Activated naive CD4-positive, alpha-beta T cell (primary cell): ENCODE data around the gene SPAG6.
"Not testable (repeated sequence)": the region's sequence is repeated elsewhere in the genome, so short reads cannot be mapped to it uniquely, and the experiment has no call there.

Source experiments
- DNase-seq, 4 experiments: peaks; one replicate each; lab custom pipeline; 2025; lab: John Stamatoyannopoulos, UW

Gene SPAG6

DNA sequence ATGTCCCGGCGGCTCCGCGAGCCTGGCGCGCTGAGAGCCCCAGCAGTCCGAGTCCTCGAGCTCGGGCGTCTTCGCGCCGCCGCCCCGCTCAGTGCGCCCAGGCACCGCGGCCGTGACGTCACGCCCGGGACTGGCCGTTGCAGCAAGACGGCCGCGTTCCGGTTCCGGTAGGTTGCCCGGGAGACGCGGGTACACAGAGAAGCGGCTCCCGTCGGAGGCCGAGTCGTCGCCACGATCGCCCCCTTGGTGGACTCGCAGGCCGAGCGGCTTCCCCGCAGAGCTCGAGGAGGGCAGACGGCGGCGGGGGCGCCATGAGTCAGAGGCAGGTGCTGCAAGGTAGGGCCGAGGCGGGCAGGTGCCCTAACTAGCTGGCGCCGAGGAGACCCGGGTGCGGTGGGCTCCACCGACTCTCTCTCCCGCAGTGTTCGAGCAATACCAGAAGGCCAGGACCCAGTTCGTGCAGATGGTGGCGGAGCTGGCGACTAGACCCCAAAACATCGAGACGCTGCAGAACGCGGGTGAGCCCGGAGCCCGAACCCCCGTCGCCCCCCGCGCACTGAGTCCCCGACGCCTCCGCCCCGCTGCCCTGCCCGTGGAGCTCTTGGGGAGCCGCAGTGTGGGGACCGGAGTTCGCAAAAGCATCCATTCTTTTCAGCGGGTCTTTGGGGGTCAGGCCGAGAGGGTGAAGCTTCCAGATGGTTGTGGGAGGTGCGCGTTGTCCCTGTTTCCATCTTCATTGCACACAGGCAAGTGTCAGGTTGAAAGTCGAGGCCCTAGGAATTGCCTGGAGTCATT lies at the start of gene SPAG6:
Gene SPAG6 (plus strand): TSS at position 196 of the 795 bp plus-strand sequence. CDS start 116 bp downstream, at position 312.
- no peak for DNase-seq

DNA sequence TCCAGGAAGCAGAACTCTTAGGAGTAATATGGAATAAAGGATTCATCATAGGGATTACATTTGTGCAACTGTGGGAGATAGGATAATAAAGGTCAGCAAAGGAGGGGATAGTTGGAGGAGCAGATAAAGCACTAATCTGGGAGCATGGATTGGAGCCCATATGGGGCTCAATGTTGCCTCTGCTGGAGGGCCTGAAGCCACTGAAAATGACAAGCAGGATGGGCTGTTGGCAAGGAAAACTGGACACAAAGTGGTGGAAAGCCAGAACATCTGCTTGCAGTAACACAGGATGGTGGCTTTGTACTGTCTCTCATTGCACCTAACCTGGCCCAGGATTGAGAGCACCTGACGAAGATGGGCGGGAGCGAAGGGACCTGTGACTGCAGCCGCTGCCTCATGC lies 44.1 kb upstream of the SPAG6 start:
- no peak for DNase-seq

DNA sequence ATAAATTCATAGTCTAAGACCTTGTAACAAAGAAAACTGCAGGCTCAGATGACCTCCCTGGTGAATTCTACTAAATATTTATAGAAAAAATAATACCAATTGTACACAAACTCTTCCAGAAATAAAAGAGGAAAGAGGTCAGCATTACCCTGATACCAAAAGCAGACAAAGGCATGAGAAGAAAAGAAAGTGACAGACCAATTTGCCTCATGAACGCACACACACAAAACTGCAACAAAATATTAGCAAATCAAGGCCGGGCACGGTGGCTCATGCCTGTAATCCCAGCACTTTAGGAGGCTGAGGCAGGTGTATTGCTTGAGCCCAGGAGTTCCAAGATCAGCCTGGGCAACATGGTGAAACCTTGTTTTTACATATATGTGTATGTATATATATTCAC lies 41.8 kb upstream of the SPAG6 start:
- no peak for DNase-seq

DNA sequence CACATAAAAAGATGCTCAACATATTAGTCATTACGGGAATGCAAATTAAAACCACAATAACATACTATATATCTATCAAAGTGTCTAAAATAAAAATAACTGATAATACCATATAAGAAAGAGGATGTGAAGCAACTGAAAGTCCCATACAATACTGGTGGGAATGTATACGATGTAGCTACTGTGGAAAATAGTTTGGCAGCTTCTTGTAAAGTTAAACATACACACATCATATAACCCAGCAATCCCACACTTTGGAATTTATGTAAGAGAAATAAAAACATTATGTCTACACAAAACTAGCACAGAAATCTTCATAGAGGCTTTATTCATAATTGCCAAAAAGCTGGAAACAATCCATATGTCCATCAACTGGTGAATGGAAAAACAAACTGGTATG lies 39.6 kb upstream of the SPAG6 start:
- DNase-seq, result no peak

DNA sequence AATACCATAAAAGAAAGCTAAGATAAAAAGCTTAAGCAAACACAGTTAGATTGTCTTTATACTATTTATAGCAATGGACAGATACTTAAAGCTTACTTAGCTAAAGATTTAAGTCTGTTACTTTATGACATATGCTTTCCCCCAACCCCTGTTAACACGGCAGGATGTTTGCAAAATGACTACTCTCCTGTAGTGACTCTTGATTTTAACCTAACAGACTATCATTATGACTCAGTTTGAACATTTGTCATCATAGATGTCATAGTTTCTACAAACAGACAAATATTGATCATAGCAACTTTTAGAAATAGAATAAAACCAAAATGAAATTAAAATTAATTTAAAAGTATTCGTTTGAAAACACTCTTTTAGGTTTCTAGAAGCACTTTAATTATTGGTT lies 36.9 kb upstream of the SPAG6 start:
- DNase-seq, result no peak

DNA sequence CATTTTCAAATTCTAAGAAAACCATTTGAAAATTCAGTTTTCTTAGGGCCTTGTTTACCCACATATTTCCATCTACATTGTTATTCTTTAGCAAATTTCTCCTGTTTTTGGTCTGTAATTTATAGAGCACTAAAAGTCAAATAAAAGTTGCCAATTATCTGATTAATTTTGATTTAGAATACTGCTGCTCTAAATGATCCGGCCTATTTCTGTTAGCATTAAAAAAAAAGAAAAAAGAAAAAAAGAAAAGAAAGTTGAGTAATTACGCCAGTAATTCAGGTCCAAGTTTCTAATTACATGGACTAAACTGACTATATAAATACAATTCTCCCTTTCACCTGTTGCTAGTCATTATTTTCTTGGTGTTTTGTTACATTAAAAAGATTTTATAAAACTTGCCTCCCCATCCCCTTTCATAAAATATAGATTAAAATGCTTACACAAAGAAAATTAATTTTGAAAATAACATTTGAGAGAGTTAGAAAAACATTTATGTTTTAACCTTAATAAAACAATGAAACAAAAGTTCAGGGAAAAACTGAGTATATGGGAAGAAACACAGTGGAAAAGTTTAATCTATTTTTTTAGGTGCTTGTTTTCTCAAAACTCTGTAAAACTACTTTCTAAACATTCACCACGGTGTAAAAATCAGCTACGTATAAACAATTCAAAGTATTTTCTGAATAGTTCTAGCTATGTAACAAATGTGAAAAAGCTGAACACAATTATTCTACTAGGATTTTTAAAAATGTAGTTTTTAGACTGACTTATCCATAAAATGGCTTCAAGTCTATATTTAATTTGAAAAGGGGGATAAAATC lies 35.9 kb upstream of the SPAG6 start:
- DNase-seq, result no peak

DNA sequence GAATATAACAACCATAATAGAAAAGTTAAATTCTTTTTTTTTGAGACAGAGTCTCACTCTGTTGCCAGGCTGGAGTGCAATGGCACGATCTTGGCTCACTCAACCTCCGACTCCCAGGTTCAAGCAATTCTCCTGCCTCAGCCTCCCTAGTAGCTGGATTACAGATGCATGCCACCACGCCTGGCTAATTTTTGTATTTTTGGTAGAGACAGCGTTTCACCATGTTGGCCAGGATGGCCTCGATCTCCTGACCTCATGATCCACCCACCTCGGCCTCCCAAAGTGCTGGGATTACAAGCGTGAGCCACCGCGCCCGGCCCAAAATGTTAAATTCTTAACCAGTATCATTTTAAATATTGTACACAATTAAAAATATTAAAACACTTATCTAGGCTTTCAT lies 35.3 kb upstream of the SPAG6 start:
- not testable (repeated sequence) for DNase-seq

DNA sequence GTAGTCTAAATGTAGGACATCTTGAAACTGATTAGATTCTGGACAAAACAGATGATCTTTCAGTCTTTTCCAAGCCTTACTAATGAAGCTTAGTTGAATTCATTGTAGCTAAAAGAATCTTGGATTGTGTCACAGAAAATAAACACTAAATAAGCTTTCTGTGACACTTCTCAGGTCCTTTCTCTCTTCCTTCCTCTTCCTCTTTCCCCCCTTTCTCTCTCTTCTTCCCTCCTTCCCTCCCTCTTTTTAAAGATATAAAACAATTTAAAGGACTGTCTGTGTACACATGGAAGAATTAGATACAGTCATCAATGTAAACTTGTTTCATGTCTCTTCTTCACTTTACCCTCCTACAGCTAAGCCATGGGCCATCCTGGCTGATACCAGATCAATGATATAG lies 34.4 kb upstream of the SPAG6 start:
- no peak for DNase-seq

DNA sequence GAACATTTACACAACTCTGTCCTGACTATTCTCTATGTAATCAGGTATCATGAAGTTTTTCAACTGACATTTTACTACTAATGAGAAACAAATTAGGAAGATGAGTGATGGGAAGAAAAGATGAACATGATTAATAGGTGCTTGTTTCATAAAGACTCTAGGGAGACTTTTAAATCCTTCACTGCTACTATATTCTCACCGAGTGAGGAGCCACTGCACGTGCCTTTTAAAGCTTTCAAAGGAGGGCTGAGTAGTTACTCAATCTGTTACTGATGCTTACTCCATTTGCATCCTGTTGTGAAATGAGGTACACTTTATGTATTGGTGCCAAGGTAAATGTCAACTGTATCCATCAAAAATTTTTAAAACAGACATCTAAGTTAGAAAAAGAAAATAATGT lies 30.4 kb upstream of the SPAG6 start:
- DNase-seq, result no peak

DNA sequence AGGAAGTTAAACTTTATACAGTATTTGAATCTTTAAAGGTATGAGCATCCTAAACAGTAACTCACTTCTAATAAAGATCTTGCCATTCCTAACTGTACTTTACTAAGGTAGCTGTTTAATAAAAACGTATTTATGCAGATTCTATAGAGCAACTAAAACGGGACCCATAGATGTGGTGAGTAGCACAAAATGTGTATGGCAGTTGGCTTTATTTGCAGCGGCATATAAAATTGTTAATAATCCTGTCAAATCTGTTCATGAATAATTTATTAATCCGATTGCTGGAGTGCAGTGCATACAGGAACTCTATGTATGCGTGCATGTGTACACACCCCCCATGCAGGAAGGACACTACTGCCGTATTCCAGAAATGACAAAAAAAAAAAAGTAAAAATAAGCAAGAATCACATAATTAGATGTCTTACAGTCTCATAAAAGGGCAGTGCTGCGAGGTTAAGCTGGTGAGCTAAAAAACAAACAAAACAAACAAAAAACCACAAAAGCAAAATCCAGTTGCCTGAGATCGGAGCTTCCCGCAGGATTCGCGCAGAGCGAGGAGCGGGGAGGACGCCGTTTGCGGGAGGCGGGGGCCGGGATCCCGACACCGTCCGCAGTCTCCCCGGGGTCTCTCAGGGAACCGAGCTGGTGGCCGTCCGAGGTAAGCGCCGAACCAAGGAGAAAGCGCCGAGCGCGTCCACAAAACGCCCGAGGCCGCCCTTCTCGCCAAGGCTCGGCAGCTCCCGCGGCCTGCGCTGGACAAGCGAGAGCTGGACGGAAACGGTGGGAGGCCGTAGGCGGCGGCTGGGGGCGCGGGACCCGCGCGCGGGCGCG lies 29.6 kb upstream of the SPAG6 start:
- no peak for DNase-seq

DNA sequence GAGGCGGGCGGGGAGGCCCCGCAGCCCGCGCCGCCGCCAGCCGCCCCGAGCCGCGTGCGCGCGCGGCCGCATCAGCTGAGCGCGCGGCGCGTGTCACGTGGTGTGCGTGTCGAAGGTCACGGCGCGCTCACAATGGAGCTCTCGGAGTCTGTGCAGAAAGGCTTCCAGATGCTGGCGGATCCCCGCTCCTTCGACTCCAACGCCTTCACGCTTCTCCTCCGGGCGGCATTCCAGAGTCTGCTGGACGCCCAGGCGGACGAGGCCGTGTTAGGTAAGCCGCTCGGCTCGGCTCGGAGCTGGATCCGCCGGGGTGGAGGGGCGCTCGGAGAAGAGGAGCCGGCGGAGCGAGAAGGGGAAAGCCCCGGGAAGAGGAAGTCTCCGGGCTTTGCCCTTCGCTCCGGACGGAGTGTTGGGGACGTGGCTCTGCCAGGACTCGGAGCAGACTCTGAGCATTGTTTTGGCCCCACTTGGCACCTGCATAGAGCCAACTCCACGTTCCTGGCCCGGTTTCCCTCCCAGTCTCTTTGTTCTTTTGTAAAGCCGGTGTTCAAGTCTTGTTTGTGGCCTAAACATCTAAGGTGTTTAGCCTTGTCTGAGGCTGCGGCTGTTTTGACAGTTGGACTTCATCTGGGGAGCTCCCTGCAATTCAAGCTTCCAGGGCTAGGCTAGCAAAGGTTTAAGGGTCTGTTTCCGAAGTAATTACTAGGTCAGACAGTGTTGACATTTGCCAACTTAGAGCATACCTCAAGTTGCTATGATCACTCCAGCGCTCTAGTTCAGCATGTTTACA lies 28.8 kb upstream of the SPAG6 start, which contains the start of gene COMMD3:
Gene COMMD3 (plus strand): TSS at position 103 of the 790 bp plus-strand sequence. CDS start 30 bp downstream, at position 133.
- peak; percentile 34 to 72 (median 54) for DNase-seq

DNA sequence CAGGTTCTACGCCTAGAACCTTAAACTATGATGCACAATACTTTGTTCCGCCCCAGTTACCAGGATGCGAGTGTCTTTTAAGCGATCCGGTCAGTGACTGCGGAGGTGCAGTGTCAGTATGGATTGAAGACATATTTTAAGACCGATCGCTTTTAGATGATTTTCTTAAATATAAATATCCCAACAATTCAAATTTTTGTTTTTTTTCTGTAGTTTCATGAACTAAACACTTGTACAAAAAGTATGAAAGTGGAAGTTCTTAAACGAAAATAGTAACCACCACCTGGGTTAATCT lies 28.3 kb upstream of the SPAG6 start:
- DNase-seq, result no peak

DNA sequence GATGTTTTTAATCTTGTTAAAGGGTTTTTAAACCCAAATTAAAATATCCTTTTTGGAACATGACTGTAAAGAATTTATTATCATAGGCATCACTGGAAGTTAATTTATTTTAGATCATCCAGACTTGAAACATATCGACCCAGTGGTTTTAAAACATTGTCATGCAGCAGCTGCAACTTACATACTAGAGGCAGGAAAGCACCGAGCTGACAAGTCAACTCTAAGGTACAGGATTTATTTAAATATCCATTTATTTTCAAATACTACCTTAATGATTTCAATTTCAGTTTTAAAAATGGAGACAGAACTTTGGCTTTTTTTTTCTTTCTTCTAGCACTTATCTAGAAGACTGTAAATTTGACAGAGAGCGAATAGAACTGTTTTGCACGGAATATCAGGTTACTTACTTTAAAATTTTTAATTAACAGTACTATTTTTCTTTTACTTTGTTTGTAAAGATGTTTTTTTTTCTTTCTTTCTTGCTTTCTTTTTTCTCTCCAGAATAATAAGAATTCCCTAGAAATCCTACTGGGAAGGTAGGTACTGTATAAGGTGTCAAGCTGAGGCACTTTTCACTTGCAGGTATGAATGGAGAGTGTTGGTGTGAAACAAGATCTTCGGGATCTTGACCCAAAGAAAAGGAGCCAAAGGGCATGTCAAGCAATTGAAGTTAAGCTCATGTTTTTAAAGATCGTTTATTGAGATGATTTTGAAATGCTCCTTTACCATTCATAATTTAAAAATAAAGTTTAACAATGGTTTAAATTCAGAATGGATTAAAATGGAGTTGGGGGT lies 27.3 kb upstream of the SPAG6 start:
- no peak for DNase-seq

DNA sequence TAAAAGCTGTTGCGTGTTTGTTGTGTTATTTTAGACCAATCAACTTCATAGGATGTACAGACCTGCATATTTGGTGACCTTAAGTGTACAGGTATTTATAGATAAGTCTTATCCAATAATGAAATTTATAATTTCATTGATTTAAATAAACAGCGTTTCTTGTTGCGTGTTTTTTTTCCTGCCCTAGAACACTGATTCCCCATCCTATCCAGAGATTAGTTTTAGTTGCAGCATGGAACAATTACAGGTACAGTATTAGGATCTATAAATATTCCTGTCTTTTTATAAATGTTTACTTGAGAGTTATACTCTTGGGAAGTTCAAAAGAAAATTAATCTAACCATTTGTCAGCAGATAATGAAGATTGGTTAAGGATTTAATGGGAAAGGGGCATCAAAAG lies 26.5 kb upstream of the SPAG6 start:
- DNase-seq, result no peak

DNA sequence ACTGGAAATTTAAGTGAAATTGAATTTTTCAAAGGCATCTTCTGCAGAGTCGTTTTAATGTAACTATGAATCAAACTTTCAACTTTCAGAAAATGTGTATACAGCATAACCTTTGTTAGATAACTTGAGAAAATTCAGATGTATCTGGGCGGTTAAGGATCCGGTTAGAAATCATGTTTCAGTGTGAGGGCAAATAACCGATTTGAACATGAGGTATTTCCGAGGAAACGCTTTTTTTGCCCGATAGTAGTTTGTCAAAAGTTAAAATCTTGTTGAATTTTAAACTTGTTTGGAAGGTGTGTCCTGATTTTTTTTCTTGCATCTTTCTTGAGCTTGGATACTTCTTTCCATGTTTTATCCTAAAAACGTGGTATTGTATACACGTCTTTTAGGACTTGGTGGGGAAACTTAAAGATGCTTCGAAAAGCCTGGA lies 25.7 kb upstream of the SPAG6 start:
- no peak for DNase-seq

DNA sequence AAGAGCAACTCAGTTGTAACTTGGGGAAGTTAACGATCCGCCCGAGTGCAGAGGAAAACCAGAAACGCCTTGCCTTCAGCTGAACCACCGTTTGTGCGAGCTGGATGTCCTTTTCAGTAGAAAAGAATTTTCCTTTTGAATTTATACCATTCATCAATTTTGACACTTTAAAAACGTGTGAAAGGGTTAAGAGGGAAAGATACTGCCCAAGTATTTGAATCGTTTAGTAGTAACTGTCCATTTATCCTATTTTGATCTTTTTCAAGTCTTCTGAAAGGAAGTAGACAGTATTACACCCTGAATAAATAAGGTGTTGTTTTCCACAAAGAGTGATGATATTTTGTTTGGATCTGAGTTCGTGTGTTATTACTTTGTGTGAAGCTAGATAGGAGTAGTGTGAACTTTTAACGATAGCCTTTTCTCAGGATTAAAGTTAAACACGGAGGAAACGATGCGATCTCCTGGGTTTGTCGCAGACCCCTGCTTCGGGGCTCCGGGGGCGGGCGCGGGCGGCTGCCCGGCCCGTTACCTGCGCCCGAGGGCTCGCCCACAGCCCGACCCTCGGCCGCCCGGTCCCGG lies 25.2 kb upstream of the SPAG6 start:
- no peak for DNase-seq

DNA sequence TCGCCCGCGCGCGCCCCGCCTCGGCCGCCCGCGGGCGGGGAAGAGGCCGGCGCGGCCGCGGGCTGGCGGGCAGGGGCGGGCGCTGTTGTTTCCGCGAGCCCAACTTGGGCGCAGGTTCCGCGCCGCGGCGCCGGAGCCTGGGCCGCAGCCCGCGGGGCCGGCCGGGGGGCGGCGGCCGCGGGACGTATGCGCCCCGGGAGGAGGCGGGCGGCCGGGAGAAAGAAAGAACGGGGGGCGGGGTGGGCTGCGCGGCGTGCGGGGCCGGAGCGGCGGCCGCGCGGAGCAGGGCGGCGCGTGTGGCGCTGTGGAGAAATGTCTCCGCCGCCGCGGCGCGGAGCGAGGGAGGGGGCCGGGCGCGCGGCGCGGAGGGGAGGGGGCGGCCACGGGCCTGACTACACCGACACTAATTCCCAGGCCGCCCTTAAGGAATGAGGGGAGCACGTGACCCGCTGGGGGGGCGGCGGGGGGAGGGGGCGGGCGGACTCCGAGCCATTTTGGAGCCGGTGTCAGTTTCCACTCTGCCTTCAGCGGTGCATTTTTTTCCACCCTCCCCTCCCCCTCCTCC lies 24.6 kb upstream of the SPAG6 start, which contains the start of gene BMI1:
Gene BMI1 (plus strand): TSS at position 509 of the 565 bp plus-strand sequence. CDS start 5,351 bp downstream, outside the sequence.
- DNase-seq, result peak in 3 of 4 experiments; percentile 50 to 66 (median 63)

DNA sequence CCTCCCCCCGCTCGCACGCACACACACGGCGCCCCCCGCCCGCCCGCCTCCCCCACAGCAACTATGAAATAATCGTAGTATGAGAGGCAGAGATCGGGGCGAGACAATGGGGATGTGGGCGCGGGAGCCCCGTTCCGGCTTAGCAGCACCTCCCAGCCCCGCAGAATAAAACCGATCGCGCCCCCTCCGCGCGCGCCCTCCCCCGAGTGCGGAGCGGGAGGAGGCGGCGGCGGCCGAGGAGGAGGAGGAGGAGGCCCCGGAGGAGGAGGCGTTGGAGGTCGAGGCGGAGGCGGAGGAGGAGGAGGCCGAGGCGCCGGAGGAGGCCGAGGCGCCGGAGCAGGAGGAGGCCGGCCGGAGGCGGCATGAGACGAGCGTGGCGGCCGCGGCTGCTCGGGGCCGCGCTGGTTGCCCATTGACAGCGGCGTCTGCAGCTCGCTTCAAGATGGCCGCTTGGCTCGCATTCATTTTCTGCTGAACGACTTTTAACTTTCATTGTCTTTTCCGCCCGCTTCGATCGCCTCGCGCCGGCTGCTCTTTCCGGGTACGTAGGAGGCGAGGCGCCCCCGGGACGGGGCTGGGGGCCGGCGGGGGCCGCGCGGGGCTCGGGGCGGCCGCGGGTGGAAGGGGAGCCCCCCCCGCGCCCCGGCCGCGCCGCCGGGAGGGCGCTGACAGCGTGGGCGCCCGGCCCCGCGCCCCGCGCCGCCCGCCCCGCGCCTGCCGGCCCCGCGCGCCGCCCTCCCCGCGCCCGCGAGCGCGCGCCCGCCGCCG lies 24.0 kb upstream of the SPAG6 start:
- DNase-seq, result peak; percentile 50 to 66 (median 60)
